SU-DHL-6 (cell line): ENCODE data around the gene PLXNA2.

ENCODE experiments used
- H2AFZ ChIP-seq: fragments of 200-600 bp; sonication (generic); 2 replicates; pipeline ENCODE4 v1.6.1; 2014; ENCODE audit warnings: low read depth, mild to moderate bottlenecking, moderate library complexity, mixed read lengths, antibody characterized with exemption, low read length; ENCODE audit not compliant: severe bottlenecking
- H3F3A ChIP-seq: fragments of 200-600 bp; shearing (Covaris generic); 2 replicates; pipeline ENCODE4 v1.6.0; 2016; ENCODE audit warnings: antibody characterized with exemption, mild to moderate bottlenecking; ENCODE audit not compliant: insufficient read depth
- H3K27ac ChIP-seq: fragments of 200-600 bp; sonication (generic); 2 replicates; pipeline ENCODE4 v1.5.1; 2016; ENCODE audit warnings: low read depth, mild to moderate bottlenecking, low read length, moderate library complexity, mixed read lengths
- H3K27me3 ChIP-seq: fragments of 200-600 bp; sonication (generic), shearing (Covaris generic); 2 replicates; pipeline ENCODE4 v1.6.0; 2014; ENCODE audit warnings: mild to moderate bottlenecking, low read length
- H3K36me3 ChIP-seq: fragments of 200-600 bp; sonication (generic); 2 replicates; pipeline ENCODE4 v1.6.1; 2014; ENCODE audit warnings: mild to moderate bottlenecking, low read length, mixed read lengths
- H3K4me2 ChIP-seq: fragments of 300-600, 200-600 bp; shearing (Covaris generic), sonication (generic); 2 replicates; pipeline ENCODE4 v1.6.0; 2014; ENCODE audit warnings: low read length, low read depth, mild to moderate bottlenecking; ENCODE audit not compliant: poor library complexity, severe bottlenecking
- H3K4me3 ChIP-seq: fragments of 200-600 bp; sonication (generic); 2 replicates; pipeline ENCODE4 v1.5.1; 2014; ENCODE audit warnings: antibody characterized with exemption, low read length, mild to moderate bottlenecking, mixed read lengths; ENCODE audit not compliant: insufficient read depth, poor library complexity, severe bottlenecking
- H3K79me2 ChIP-seq: fragments of 200-600 bp; sonication (generic); 2 replicates; pipeline ENCODE4 v1.6.1; 2014; ENCODE audit warnings: mild to moderate bottlenecking, low read length, moderate library complexity; ENCODE audit not compliant: insufficient read depth
- H3K9ac ChIP-seq: fragments of 200-600 bp; sonication (generic); 2 replicates; pipeline ENCODE4 v1.7.0; 2014; ENCODE audit warnings: mild to moderate bottlenecking, low read length
- H3K9me2 ChIP-seq: fragments of 200-600 bp; sonication (generic); replicated peaks from 2 replicates; pipeline ENCODE4 v1.6.1; 2014; ENCODE audit warnings: low read length; ENCODE audit not compliant: insufficient read depth
- H3K9me3 ChIP-seq: fragments of 200-600 bp; sonication (generic); 2 replicates; pipeline ENCODE4 v1.6.1; 2014; ENCODE audit warnings: low read length, mixed read lengths; ENCODE audit not compliant: insufficient read depth
- H4K20me1 ChIP-seq: fragments of 200-600 bp; sonication (generic); 2 replicates; pipeline ENCODE4 v1.6.1; 2014; ENCODE audit warnings: low read depth, mild to moderate bottlenecking, antibody characterized with exemption, low read length, moderate library complexity, mixed read lengths
- EZH2phosphoT487 ChIP-seq: fragments of 200-600 bp; sonication (generic), shearing (Covaris generic); conservative IDR thresholded peaks from 2 replicates; pipeline ENCODE4 v1.6.1; 2018; ENCODE audit warnings: mild to moderate bottlenecking, antibody characterized with exemption, low read length, moderate library complexity, mixed read lengths
- TF ChIP-seq, protein P1 (sequence below): fragments of 200-600 bp; sonication (generic); IDR thresholded peaks from one replicate; pipeline ENCODE4 v1.5.1; 2017; ENCODE audit warnings: antibody characterized with exemption, mild to moderate bottlenecking, low read length, moderate library complexity; ENCODE audit not compliant: insufficient read depth, poor library complexity, severe bottlenecking

Gene PLXNA2

DNA sequence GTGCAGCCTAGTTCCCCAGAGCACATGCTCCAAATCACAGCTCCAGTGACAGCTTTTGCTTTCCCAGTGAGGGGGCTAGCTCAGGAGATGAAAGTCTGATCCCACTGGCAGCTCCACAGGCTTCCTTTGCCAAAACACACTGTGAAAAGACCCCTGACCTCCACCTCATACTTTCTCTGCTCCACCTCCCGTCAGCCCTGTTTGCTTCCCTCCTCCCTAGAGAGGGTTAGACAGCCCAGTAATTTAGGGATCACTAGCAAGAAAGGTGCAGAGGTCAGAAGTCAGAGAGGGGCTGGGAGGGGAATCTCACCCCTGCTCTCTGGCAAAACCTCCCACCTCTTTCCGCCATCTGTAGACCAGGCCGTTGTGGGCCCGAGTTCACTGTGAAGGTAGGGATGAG is 62.8 kb downstream of the PLXNA2 start:
- Histone ChIP-seq H4K20me1 (no peaks in the 10 kb centered on the region), H3K9me2 (no peaks in the 10 kb centered on the region), H3K36me3 (no peaks in the 10 kb centered on the region), H3F3A (no peaks in the 10 kb centered on the region), H3K4me3 (no peak overlapping the region), H3K27ac (no peak overlapping the region), H3K4me2 (no peak overlapping the region), H2AFZ (no peak overlapping the region), H3K27me3 (no peaks in the 10 kb centered on the region), H3K9ac (no peak overlapping the region), H3K79me2 (no peaks in the 10 kb centered on the region), H3K9me3 (no peaks in the 10 kb centered on the region)
- TF ChIP-seq, protein P1, sequence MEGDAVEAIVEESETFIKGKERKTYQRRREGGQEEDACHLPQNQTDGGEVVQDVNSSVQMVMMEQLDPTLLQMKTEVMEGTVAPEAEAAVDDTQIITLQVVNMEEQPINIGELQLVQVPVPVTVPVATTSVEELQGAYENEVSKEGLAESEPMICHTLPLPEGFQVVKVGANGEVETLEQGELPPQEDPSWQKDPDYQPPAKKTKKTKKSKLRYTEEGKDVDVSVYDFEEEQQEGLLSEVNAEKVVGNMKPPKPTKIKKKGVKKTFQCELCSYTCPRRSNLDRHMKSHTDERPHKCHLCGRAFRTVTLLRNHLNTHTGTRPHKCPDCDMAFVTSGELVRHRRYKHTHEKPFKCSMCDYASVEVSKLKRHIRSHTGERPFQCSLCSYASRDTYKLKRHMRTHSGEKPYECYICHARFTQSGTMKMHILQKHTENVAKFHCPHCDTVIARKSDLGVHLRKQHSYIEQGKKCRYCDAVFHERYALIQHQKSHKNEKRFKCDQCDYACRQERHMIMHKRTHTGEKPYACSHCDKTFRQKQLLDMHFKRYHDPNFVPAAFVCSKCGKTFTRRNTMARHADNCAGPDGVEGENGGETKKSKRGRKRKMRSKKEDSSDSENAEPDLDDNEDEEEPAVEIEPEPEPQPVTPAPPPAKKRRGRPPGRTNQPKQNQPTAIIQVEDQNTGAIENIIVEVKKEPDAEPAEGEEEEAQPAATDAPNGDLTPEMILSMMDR: no peak
- TF ChIP-seq EZH2phosphoT487: no peak

DNA sequence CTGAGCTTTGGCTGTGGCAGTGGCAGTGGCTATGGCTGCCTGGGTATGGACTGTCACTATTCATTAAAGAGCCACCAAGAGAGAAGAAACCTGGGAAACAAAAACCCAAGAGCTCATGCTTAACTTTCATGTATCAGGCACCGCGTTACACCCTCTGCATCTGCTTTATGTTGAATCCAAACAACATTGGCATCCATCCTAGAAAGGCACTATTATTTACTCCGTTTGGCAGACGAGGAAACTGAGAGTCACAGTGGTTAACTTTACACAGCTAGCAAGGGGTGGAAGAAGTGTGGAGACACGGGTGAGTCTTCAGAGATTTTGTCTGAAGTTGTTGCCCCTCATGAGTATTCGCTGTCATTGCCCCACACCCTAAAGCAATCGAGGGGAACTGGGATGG is 63.8 kb downstream of the PLXNA2 start:
- no peak overlapping the region for H3K9ac ChIP-seq
- no peaks in the 10 kb centered on the region for H3K9me3 ChIP-seq
- no peaks in the 10 kb centered on the region for H4K20me1 ChIP-seq
- H2AFZ ChIP-seq: no peak overlapping the region
- H3K79me2 ChIP-seq: no peaks in the 10 kb centered on the region
- no peaks in the 10 kb centered on the region for H3K36me3 ChIP-seq
- H3F3A ChIP-seq: no peaks in the 10 kb centered on the region
- H3K27ac ChIP-seq: no peak overlapping the region
- H3K27me3 ChIP-seq: no peaks in the 10 kb centered on the region
- H3K9me2 ChIP-seq: no peaks in the 10 kb centered on the region
- no peak overlapping the region for H3K4me3 ChIP-seq
- TF ChIP-seq, protein P1: no peak
- no peak for TF ChIP-seq EZH2phosphoT487
- no peak overlapping the region for H3K4me2 ChIP-seq

DNA sequence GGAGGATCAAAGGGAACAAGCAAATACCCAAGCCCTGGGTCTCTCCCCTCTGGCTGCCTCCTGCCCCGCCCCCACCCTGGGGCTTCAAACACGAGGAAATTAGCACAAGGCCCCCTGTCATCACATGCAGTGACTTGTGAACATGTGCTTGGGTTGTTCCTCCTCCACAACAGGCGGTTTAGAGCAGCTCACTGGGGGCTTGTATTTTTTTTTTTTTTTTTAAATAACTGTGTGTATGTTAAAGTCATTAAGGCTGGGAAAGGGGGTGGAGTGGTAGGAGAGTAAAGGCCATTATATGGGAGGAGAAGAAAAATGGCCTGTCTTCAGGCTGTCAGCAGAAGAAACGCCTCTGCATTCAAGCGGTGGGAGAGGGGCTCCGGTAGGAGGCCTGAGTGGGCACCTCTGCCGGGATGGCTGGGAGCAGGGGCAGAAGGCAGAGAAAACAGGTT is 64.2 kb downstream of the PLXNA2 start:
- no peaks in the 10 kb centered on the region for H3K9me2 ChIP-seq
- H3K9ac ChIP-seq: no peak overlapping the region

More for the DNA sequence above, 64.2 kb downstream of the PLXNA2 start:
- Histone ChIP-seq H3K4me3 (no peak overlapping the region), H3K79me2 (no peaks in the 10 kb centered on the region), H3K36me3 (no peaks in the 10 kb centered on the region), H3K9me3 (no peaks in the 10 kb centered on the region), H3K27me3 (no peaks in the 10 kb centered on the region), H3K4me2 (no peak overlapping the region), H3K27ac (no peak overlapping the region), H4K20me1 (no peaks in the 10 kb centered on the region), H2AFZ (no peak overlapping the region), H3F3A (no peaks in the 10 kb centered on the region)
- TF ChIP-seq, protein P1: no peak
- TF ChIP-seq EZH2phosphoT487: no peak
